ENCODE results near the gene PNPLA2.

PNPLA2 gene

GRCh38 chr11:791658-792534 is 26.8 kb upstream of the PNPLA2 start:
- Mint-ChIP-seq H3K36me3 (ENCODE audit: low read depth) (peaks cover 45% of the 10 kb centered on the region), H3K4me1 (ENCODE audit: low read depth) (peaks cover 23% of the 10 kb centered on the region), H3K27me3 (peaks cover 34% of the 10 kb centered on the region), H3K27ac (no peak overlapping the region), H3K9me3 (no peaks in the 10 kb centered on the region), H3K4me3 (no peak overlapping the region)
- intact Hi-C loops (cut with micrococcal nuclease), result no loop called here

- intact Hi-C loops (cut with micrococcal nuclease), result no loop called here
- Mint-ChIP-seq H3K9me3 (no peaks in the 10 kb centered on the region), H3K4me1 (ENCODE audit: low read depth) (peaks cover 29% of the 10 kb centered on the region), H3K27ac (no peak overlapping the region), H3K4me3 (no peak overlapping the region), H3K36me3 (ENCODE audit: low read depth) (peaks cover 45% of the 10 kb centered on the region), H3K27me3 (peaks cover 30% of the 10 kb centered on the region)
Observed at GRCh38 chr11:792535-792821, 26.2 kb upstream of the PNPLA2 start.

GRCh38 chr11:792873-793272 is 25.8 kb upstream of the PNPLA2 start:
- Mint-ChIP-seq H3K27me3 (peaks cover 28% of the 10 kb centered on the region), H3K27ac (no peak overlapping the region), H3K4me3 (no peak overlapping the region), H3K9me3 (no peaks in the 10 kb centered on the region), H3K36me3 (ENCODE audit: low read depth) (peaks cover 45% of the 10 kb centered on the region), H3K4me1 (ENCODE audit: low read depth) (peaks cover 33% of the 10 kb centered on the region)
- intact Hi-C loops (cut with micrococcal nuclease), result no loop called here

GRCh38 chr11:793556-793955 is 25.2 kb upstream of the PNPLA2 start:
- H3K9me3 Mint-ChIP-seq, result no peaks in the 10 kb centered on the region
- peaks cover 33% of the 10 kb centered on the region for H3K4me1 Mint-ChIP-seq (ENCODE audit: low read depth)
- H3K27me3 Mint-ChIP-seq, result peaks cover 21% of the 10 kb centered on the region
- intact Hi-C loops (cut with micrococcal nuclease), result no loop called here
- H3K36me3 Mint-ChIP-seq (ENCODE audit: low read depth), result peaks cover 45% of the 10 kb centered on the region
- no peak overlapping the region for H3K27ac Mint-ChIP-seq
- H3K4me3 Mint-ChIP-seq, result no peak overlapping the region

- peaks cover 33% of the 10 kb centered on the region for H3K4me1 Mint-ChIP-seq (ENCODE audit: low read depth)
- H3K9me3 Mint-ChIP-seq, result no peaks in the 10 kb centered on the region
- intact Hi-C loops (cut with micrococcal nuclease), result no loop called here
- no peak overlapping the region for H3K4me3 Mint-ChIP-seq
- peaks cover 14% of the 10 kb centered on the region for H3K27me3 Mint-ChIP-seq
- no peak overlapping the region for H3K27ac Mint-ChIP-seq
- peaks cover 49% of the 10 kb centered on the region for H3K36me3 Mint-ChIP-seq (ENCODE audit: low read depth)
Observed at GRCh38 chr11:794013-794765, 24.5 kb upstream of the PNPLA2 start.

GRCh38 chr11:794766-795633 is 23.7 kb upstream of the PNPLA2 start:
- no peak overlapping the region for H3K4me3 Mint-ChIP-seq
- peak overlapping the region; percentile 79 for H3K27ac Mint-ChIP-seq
- H3K36me3 Mint-ChIP-seq (ENCODE audit: low read depth), result peaks cover 57% of the 10 kb centered on the region
- H3K9me3 Mint-ChIP-seq, result no peaks in the 10 kb centered on the region
- H3K27me3 Mint-ChIP-seq, result peaks cover 7% of the 10 kb centered on the region
- intact Hi-C loops (cut with micrococcal nuclease), result no loop called here
- peaks cover 33% of the 10 kb centered on the region for H3K4me1 Mint-ChIP-seq (ENCODE audit: low read depth)

GRCh38 chr11:795634-796564 is 22.8 kb upstream of the PNPLA2 start:
- Mint-ChIP-seq H3K27me3 (no peaks in the 10 kb centered on the region), H3K4me3 (peak overlapping the region; percentile 84), H3K27ac (peak overlapping the region; percentile 79)

GRCh38 chr11:796565-797295 is 22.0 kb upstream of the PNPLA2 start:
- intact Hi-C loops (cut with micrococcal nuclease), result no loop called here
- H3K27ac Mint-ChIP-seq, result peak overlapping the region; percentile 79
- peaks cover 33% of the 10 kb centered on the region for H3K4me1 Mint-ChIP-seq (ENCODE audit: low read depth)
- peaks cover 61% of the 10 kb centered on the region for H3K36me3 Mint-ChIP-seq (ENCODE audit: low read depth)
- H3K9me3 Mint-ChIP-seq, result no peaks in the 10 kb centered on the region
- H3K27me3 Mint-ChIP-seq, result no peaks in the 10 kb centered on the region
- peak overlapping the region; percentile 84 for H3K4me3 Mint-ChIP-seq

More at GRCh38 chr11:795634-796564, 22.8 kb upstream of the PNPLA2 start:
- H3K4me1 Mint-ChIP-seq (ENCODE audit: low read depth), result peaks cover 33% of the 10 kb centered on the region
- intact Hi-C loops (cut with micrococcal nuclease), result no loop called here
- H3K36me3 Mint-ChIP-seq (ENCODE audit: low read depth), result peaks cover 61% of the 10 kb centered on the region
- no peaks in the 10 kb centered on the region for H3K9me3 Mint-ChIP-seq

- Mint-ChIP-seq H3K27me3 (no peaks in the 10 kb centered on the region), H3K27ac (peak overlapping the region; percentile 79), H3K36me3 (ENCODE audit: low read depth) (peaks cover 61% of the 10 kb centered on the region), H3K4me3 (peak overlapping the region; percentile 84), H3K4me1 (ENCODE audit: low read depth) (peaks cover 33% of the 10 kb centered on the region), H3K9me3 (no peaks in the 10 kb centered on the region)
- intact Hi-C loops (cut with micrococcal nuclease), result no loop called here
Observed at GRCh38 chr11:797296-798092, 21.2 kb upstream of the PNPLA2 start.

- intact Hi-C loops (cut with micrococcal nuclease), result no loop called here
Observed at GRCh38 chr11:798093-798713, 20.5 kb upstream of the PNPLA2 start, which contains the start of gene SLC25A22. Gene SLC25A22, minus strand, starts transcription at chr11:798281. Its CDS starts 3,275 bp downstream, at chr11:795006.

GRCh38 chr11:799641-800316 is 18.9 kb upstream of the PNPLA2 start:
- Mint-ChIP-seq H3K4me3 (no peak overlapping the region), H3K9me3 (no peaks in the 10 kb centered on the region), H3K27me3 (peaks cover 2% of the 10 kb centered on the region), H3K36me3 (ENCODE audit: low read depth) (peaks cover 52% of the 10 kb centered on the region), H3K27ac (no peak overlapping the region), H3K4me1 (ENCODE audit: low read depth) (peaks cover 41% of the 10 kb centered on the region)
- intact Hi-C loops (cut with micrococcal nuclease), result no loop called here

More at GRCh38 chr11:798093-798713, 20.5 kb upstream of the PNPLA2 start, which contains the start of gene SLC25A22:
- no peaks in the 10 kb centered on the region for H3K27me3 Mint-ChIP-seq
- H3K36me3 Mint-ChIP-seq (ENCODE audit: low read depth), result peaks cover 61% of the 10 kb centered on the region
- H3K27ac Mint-ChIP-seq, result peak within 1 kb of the TSS; percentile 79
- H3K9me3 Mint-ChIP-seq, result no peaks in the 10 kb centered on the region
- peaks cover 33% of the 10 kb centered on the region for H3K4me1 Mint-ChIP-seq (ENCODE audit: low read depth)
- peak within 1 kb of the TSS; percentile 84 for H3K4me3 Mint-ChIP-seq
